IMR-90 (cell line): Measurements from ENCODE around the gene PSD. TPM values are rescaled to one million over a fixed set of nuclear protein-coding genes. Genes with fewer than 3 reads are reported as not detected.

Experiments used
- ATAC-seq: fragments of 200-7000 bp; cut with Tn5 transposase; 2 replicates; pipeline ENCODE4 v1.9.1; 2020; ENCODE audit warnings: low read depth, mild to moderate bottlenecking, moderate library complexity
- BruUV-seq: library from RNA; stranded (reverse); fragments of 400-500 nt; replicated peaks from 2 replicates; lab custom pipeline; 2021; lab: Mats Ljungman, UMichigan
- CTCF ChIA-PET: fragments of 300-600 bp; formaldehyde crosslinking; extraction: SDS; loops from one replicate; lab custom pipeline; 2021; ENCODE audit warnings: antibody characterized with exemption; lab: Yijun Ruan, JAX
- POLR2A ChIA-PET: fragments of 300-600 bp; sonication (Branson Sonifier 250); formaldehyde crosslinking; loops from one replicate; lab custom pipeline; 2022; ENCODE audit warnings: antibody characterized with exemption; ENCODE audit not compliant: unreplicated experiment; lab: Charles Lee
- DNase-seq: peaks from one replicate; pipeline ENCODE4 v3.0.0; 2013
- H2AFZ ChIP-seq: replicated peaks from 2 replicates; pipeline ENCODE3; 2013; ENCODE audit warnings: low read length, mild to moderate bottlenecking; ENCODE audit not compliant: poor library complexity
- H2AK5ac ChIP-seq: 2 replicates; pipeline ENCODE4 v1.6.1; 2013; ENCODE audit warnings: low read depth, low read length, inconsistent platforms
- H2AK9ac ChIP-seq: replicated peaks from 2 replicates; pipeline ENCODE3; 2013; ENCODE audit warnings: mild to moderate bottlenecking, low read depth, low read length, moderate library complexity; ENCODE audit not compliant: poor library complexity
- H2BK120ac ChIP-seq: 2 replicates; pipeline ENCODE4 v1.6.1; 2013; ENCODE audit warnings: low read depth, low read length, inconsistent platforms
- H2BK15ac ChIP-seq: 3 replicates; pipeline ENCODE4 v1.6.1; 2013; ENCODE audit warnings: low read depth, low read length, inconsistent platforms
- H2BK20ac ChIP-seq: 2 replicates; pipeline ENCODE4 v1.6.1; 2013; ENCODE audit warnings: low read depth, mild to moderate bottlenecking, inconsistent platforms, low read length, moderate library complexity
- H2BK5ac ChIP-seq: 2 replicates; pipeline ENCODE4 v1.6.1; 2013; ENCODE audit warnings: mild to moderate bottlenecking, low read depth, low read length, inconsistent platforms; ENCODE audit not compliant: poor library complexity, severe bottlenecking
- H3K14ac ChIP-seq: replicated peaks from 2 replicates; pipeline ENCODE4 v1.6.1; 2013; ENCODE audit warnings: low read depth, low read length, inconsistent platforms
- H3K18ac ChIP-seq: 2 replicates; pipeline ENCODE4 v1.6.1; 2013; ENCODE audit warnings: low read depth, low read length, control low read depth
- H3K23ac ChIP-seq: 2 replicates; pipeline ENCODE4 v1.6.1; 2013; ENCODE audit warnings: low read depth, low read length, inconsistent platforms
- H3K27ac ChIP-seq: 2 replicates; pipeline ENCODE4 v1.5.1; 2013; ENCODE audit warnings: mild to moderate bottlenecking, control low read depth, low read length; ENCODE audit not compliant: insufficient read depth
- H3K27me3 ChIP-seq: 2 replicates; pipeline ENCODE4 v1.6.1; 2013; ENCODE audit warnings: low read length; ENCODE audit not compliant: control insufficient read depth, insufficient read depth
- H3K36me3 ChIP-seq: 2 replicates; pipeline ENCODE4 v1.6.1; 2013; ENCODE audit warnings: low read length, mixed read lengths; ENCODE audit not compliant: control insufficient read depth, insufficient read depth
- H3K4ac ChIP-seq: 2 replicates; pipeline ENCODE4 v1.6.1; 2013; ENCODE audit warnings: low read depth, low read length, inconsistent platforms
- H3K4me1 ChIP-seq: 2 replicates; pipeline ENCODE4 v1.6.1; 2013; ENCODE audit warnings: low read length, mixed read lengths; ENCODE audit not compliant: control insufficient read depth, insufficient read depth
- H3K4me2 ChIP-seq: 2 replicates; pipeline ENCODE4 v1.6.1; 2013; ENCODE audit warnings: low read depth, mild to moderate bottlenecking, control low read depth, low read length, moderate library complexity
- H3K4me3 ChIP-seq: 2 replicates; pipeline ENCODE4 v1.5.1; 2013; ENCODE audit warnings: low read depth, mild to moderate bottlenecking, control low read depth, low read length, moderate library complexity; ENCODE audit not compliant: insufficient read depth
- H3K56ac ChIP-seq: 2 replicates; pipeline ENCODE4 v1.6.1; 2013; ENCODE audit warnings: low read length, inconsistent platforms; ENCODE audit not compliant: insufficient read depth; ENCODE audit errors: extremely low read depth
- H3K79me1 ChIP-seq, 2 experiments: 2 replicates each; pipeline ENCODE4 v1.6.1; 2013; ENCODE audit warnings: low read length in 2 of 2, inconsistent platforms in 1 of 2, low read depth in 1 of 2
- H3K9ac ChIP-seq: 2 replicates; pipeline ENCODE4 v1.6.1; 2013; ENCODE audit warnings: low read depth, low read length, control low read depth
- H3K9me1 ChIP-seq: 2 replicates; pipeline ENCODE4 v1.6.1; 2013; ENCODE audit warnings: low read length, inconsistent platforms; ENCODE audit not compliant: insufficient read depth
- H3K9me3 ChIP-seq: 2 replicates; pipeline ENCODE4 v1.6.1; 2013; ENCODE audit warnings: low read length; ENCODE audit not compliant: control insufficient read depth, insufficient read depth
- H4K20me1 ChIP-seq: 2 replicates; pipeline ENCODE4 v1.6.1; 2013; ENCODE audit warnings: low read length, inconsistent platforms; ENCODE audit not compliant: insufficient read depth
- H4K5ac ChIP-seq: 2 replicates; pipeline ENCODE4 v1.6.1; 2013; ENCODE audit warnings: mild to moderate bottlenecking, low read depth, low read length, control low read depth
- H4K8ac ChIP-seq, 2 experiments: 2 replicates each; pipeline ENCODE4 v1.6.1; 2013; ENCODE audit warnings: low read depth in 2 of 2, low read length in 2 of 2, control low read depth in 1 of 2, inconsistent platforms in 1 of 2
- H4K91ac ChIP-seq: 2 replicates; pipeline ENCODE4 v1.6.1; 2013; ENCODE audit warnings: low read depth, low read length, inconsistent platforms; ENCODE audit not compliant: insufficient read depth
- BHLHE40 ChIP-seq: fragments of 150-350 bp; IDR thresholded peaks from 2 replicates; pipeline ENCODE4 v1.6.1; 2016; ENCODE audit warnings: mild to moderate bottlenecking, low read depth, low read length
- CEBPB ChIP-seq: IDR thresholded peaks from 2 replicates; pipeline ENCODE4 v1.6.1; 2012; ENCODE audit warnings: low read depth, low read length, improper control_type of control experiment
- CHD1 ChIP-seq: IDR thresholded peaks from 2 replicates; pipeline ENCODE4 v1.6.1; 2012; ENCODE audit warnings: low read depth, low read length, improper control_type of control experiment
- FOS ChIP-seq: fragments of 150-350 bp; IDR thresholded peaks from 2 replicates; pipeline ENCODE4 v1.6.1; 2016; ENCODE audit warnings: low read depth, low read length
- MAFK ChIP-seq: IDR thresholded peaks from 2 replicates; pipeline ENCODE4 v1.6.1; 2012; ENCODE audit warnings: low read depth, low read length, improper control_type of control experiment
- MAZ ChIP-seq: IDR thresholded peaks from 2 replicates; pipeline ENCODE4 v1.6.1; 2012; ENCODE audit warnings: low read depth, mild to moderate bottlenecking, low read length, improper control_type of control experiment, moderate library complexity, borderline replicate concordance
- RAD21 ChIP-seq: IDR thresholded peaks from 2 replicates; pipeline ENCODE4 v1.6.1; 2012; ENCODE audit warnings: low read length, improper control_type of control experiment
- RCOR1 ChIP-seq: IDR thresholded peaks from 2 replicates; pipeline ENCODE4 v1.6.1; 2012; ENCODE audit warnings: mild to moderate bottlenecking, low read length, improper control_type of control experiment; ENCODE audit not compliant: insufficient replicate concordance
- RFX5 ChIP-seq: IDR thresholded peaks from 2 replicates; pipeline ENCODE4 v1.8.0; 2012; ENCODE audit warnings: low read depth, mild to moderate bottlenecking, low read length, moderate library complexity
- SMC3 ChIP-seq: fragments of 150-350 bp; IDR thresholded peaks from 2 replicates; pipeline ENCODE4 v1.6.1; 2016; ENCODE audit warnings: low read depth, mild to moderate bottlenecking, antibody characterized with exemption, low read length, moderate library complexity
- WGBS, 2 experiments: methylation state at CpG; one replicate each; pipeline versions ENCODE4 v1.1.5 to v1.1.7; 2013; ENCODE audit warnings: missing lambda C conversion rate in 2 of 2; ENCODE audit not compliant: insufficient read length in 1 of 2; ENCODE audit errors: extremely low coverage in 2 of 2; 5-methylcytosine and 5-hydroxymethylcytosine counted together
- dilution Hi-C: fragments of 300-500 bp; cut with HindIII; formaldehyde crosslinking; loops from one replicate; pipeline ENCODE4 v1.14.3; 2018; ENCODE audit warnings: low sequenced_read_pairs; ENCODE audit not compliant: unreplicated experiment
- in situ Hi-C: fragments of 300-500 bp; cut with MboI; formaldehyde crosslinking; loops from 3 replicates; pipeline ENCODE4 v1.14.3; 2019; ENCODE audit warnings: low sequenced_read_pairs, inconsistent platforms, mixed read lengths
- intact Hi-C: fragments of 100-400 bp; cut with micrococcal nuclease; formaldehyde crosslinking; loops from 2 replicates; pipeline ENCODE4 v1.10.0; 2022
- polyA plus RNA-seq, 3 experiments: library from polyadenylated mRNA; depleted of rRNA; stranded (reverse); fragments of >200 nt; gene quantifications; 2 replicates each; pipeline ENCODE4 v1.2.3, GENCODE V29; 2012; ENCODE audit warnings: low replicate concordance in 1 of 3
- total RNA-seq: library from RNA; depleted of rRNA; stranded (reverse); fragments of >200 nt; gene quantifications from 2 replicates; pipeline ENCODE4 v1.2.3, GENCODE V29; 2012
- TF ChIP-seq, protein P1 (sequence below): fragments of 150-350 bp; IDR thresholded peaks from 2 replicates; pipeline ENCODE4 v1.6.1; 2017; ENCODE audit warnings: mild to moderate bottlenecking, antibody characterized with exemption, low read length, low read depth

Gene PSD
- total and polyA plus RNA-seq, 2 of the 4 experiments (the other 2 are of a cell fraction): 2.0 to 4.4 TPM

DNA sequence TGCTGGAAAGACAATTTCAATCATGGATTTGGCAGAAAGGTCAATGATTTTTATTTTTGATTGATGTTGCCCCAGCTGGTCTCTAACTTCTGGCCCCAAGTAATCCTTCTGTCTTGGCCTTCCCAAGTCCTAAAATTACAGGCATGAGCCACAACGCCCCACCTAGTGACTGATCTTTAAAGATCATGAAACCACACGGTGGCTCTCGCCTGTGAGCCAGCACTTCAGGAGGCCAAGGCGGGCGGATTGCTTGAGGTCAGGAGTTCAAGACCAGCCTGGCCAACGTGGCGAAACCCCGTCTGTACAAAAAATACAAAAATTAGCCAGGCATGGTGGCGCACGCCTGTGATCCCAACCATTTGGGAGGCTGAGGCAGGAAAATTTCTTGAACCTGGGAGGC lies 45.4 kb upstream of the PSD start:
- CTCF ChIA-PET: no interaction called here
- Histone ChIP-seq H4K8ac (no peak overlapping the region), H4K91ac (no peak overlapping the region), H2BK120ac (no peak overlapping the region), H2BK20ac (no peak overlapping the region), H3K4me3 (no peak overlapping the region), H3K23ac (no peak overlapping the region), H2AK9ac (no peak overlapping the region), H3K36me3 (no peaks in the 10 kb centered on the region), H3K18ac (no peak overlapping the region), H3K4ac (no peak overlapping the region), H3K27ac (no peak overlapping the region), H3K4me2 (no peak overlapping the region), H3K14ac (no peak overlapping the region), H3K27me3 (peaks cover 16% of the 10 kb centered on the region), H3K9me1 (peaks cover 3% of the 10 kb centered on the region), H2AFZ (no peak overlapping the region), H4K20me1 (no peaks in the 10 kb centered on the region), H3K79me1 (no peaks in the 10 kb centered on the region), H3K56ac (no peak overlapping the region), H2AK5ac (no peak overlapping the region), H3K4me1 (peaks cover 8% of the 10 kb centered on the region), H3K9me3 (no peaks in the 10 kb centered on the region), H2BK15ac (no peak overlapping the region), H2BK5ac (no peak overlapping the region), H3K9ac (no peak overlapping the region), H4K5ac (no peak overlapping the region)
- POLR2A ChIA-PET: no interaction called here
- dilution Hi-C loops (no loop called here), intact Hi-C loops (no loop called here), in situ Hi-C loops (no loop called here)
- no peak for DNase-seq
- TF ChIP-seq FOS: no peak
- TF ChIP-seq, protein P1, sequence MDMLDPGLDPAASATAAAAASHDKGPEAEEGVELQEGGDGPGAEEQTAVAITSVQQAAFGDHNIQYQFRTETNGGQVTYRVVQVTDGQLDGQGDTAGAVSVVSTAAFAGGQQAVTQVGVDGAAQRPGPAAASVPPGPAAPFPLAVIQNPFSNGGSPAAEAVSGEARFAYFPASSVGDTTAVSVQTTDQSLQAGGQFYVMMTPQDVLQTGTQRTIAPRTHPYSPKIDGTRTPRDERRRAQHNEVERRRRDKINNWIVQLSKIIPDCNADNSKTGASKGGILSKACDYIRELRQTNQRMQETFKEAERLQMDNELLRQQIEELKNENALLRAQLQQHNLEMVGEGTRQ: no peak
- no peak for TF ChIP-seq SMC3
- no peak for TF ChIP-seq BHLHE40
- no peak for TF ChIP-seq MAZ
- no peak for TF ChIP-seq CHD1
- TF ChIP-seq RFX5: no peak
- no peak for TF ChIP-seq MAFK
- no peak for TF ChIP-seq RCOR1
- no peak for TF ChIP-seq CEBPB
- TF ChIP-seq RAD21: no peak
- BruUV-seq: no TSS peak
- ATAC-seq: no peak
- 88% methylated on average over 7 of the region's 10 CpGs; no CpG with 5 or more reads in 1 of the 2 experiments for WGBS, 2 experiments
